ENCODE measurements around the gene ABT1.

The ABT1 gene

GRCh38 chr6:26571592-26572296 is 25.0 kb upstream of the ABT1 start:
- in situ Hi-C loops (cut with MboI; ENCODE audit: low sequenced_read_pairs) = no loop called here

GRCh38 chr6:26575494-26575939 is 21.2 kb upstream of the ABT1 start:
- in situ Hi-C loops (cut with MboI; ENCODE audit: low sequenced_read_pairs) = no loop called here

GRCh38 chr6:26576407-26576843 is 20.3 kb upstream of the ABT1 start:
- in situ Hi-C loops (cut with MboI; ENCODE audit: low sequenced_read_pairs) = no loop called here

GRCh38 chr6:26576929-26577719 is 19.6 kb upstream of the ABT1 start:
- in situ Hi-C loops (cut with MboI; ENCODE audit: low sequenced_read_pairs) = no loop called here

- in situ Hi-C loops (cut with MboI; ENCODE audit: low sequenced_read_pairs) = no loop called here
These were observed 19.1 kb upstream of the ABT1 start for GRCh38 chr6:26577720-26578072.

- in situ Hi-C loops (cut with MboI; ENCODE audit: low sequenced_read_pairs) = no loop called here
These were observed 18.5 kb upstream of the ABT1 start for GRCh38 chr6:26578279-26578678.

- in situ Hi-C loops (cut with MboI; ENCODE audit: low sequenced_read_pairs) = no loop called here
These were observed 18.0 kb upstream of the ABT1 start for GRCh38 chr6:26578741-26579140.

- in situ Hi-C loops (cut with MboI; ENCODE audit: low sequenced_read_pairs) = no loop called here
These were observed 15.4 kb upstream of the ABT1 start for GRCh38 chr6:26581164-26581915.

- in situ Hi-C loops (cut with MboI; ENCODE audit: low sequenced_read_pairs) = no loop called here
These were observed 7.8 kb upstream of the ABT1 start for GRCh38 chr6:26588965-26589364.

GRCh38 chr6:26592649-26593048 is 4.1 kb upstream of the ABT1 start:
- in situ Hi-C loops (cut with MboI; ENCODE audit: low sequenced_read_pairs) = no loop called here

- in situ Hi-C loops (cut with MboI; ENCODE audit: low sequenced_read_pairs) = no loop called here
These were observed 3.2 kb upstream of the ABT1 start for GRCh38 chr6:26593278-26594130.

- in situ Hi-C loops (cut with MboI; ENCODE audit: low sequenced_read_pairs) = no loop called here
These were observed 2.6 kb upstream of the ABT1 start for GRCh38 chr6:26594131-26594498.

- in situ Hi-C loops (cut with MboI; ENCODE audit: low sequenced_read_pairs) = no loop called here
These were observed 1.8 kb upstream of the ABT1 start for GRCh38 chr6:26594730-26595632.

GRCh38 chr6:26595669-26596269 is 984 bp upstream of the ABT1 start:
- in situ Hi-C loops (cut with MboI; ENCODE audit: low sequenced_read_pairs) = no loop called here

- in situ Hi-C loops (cut with MboI; ENCODE audit: low sequenced_read_pairs) = no loop called here
These were observed 625 bp downstream of the ABT1 start for GRCh38 chr6:26597389-26597766.

GRCh38 chr6:26597821-26598220 is 1.1 kb downstream of the ABT1 start:
- in situ Hi-C loops (cut with MboI; ENCODE audit: low sequenced_read_pairs) = no loop called here

- in situ Hi-C loops (cut with MboI; ENCODE audit: low sequenced_read_pairs) = no loop called here
These were observed 1.5 kb downstream of the ABT1 start for GRCh38 chr6:26598267-26598666.

- in situ Hi-C loops (cut with MboI; ENCODE audit: low sequenced_read_pairs) = no loop called here
These were observed 2.4 kb downstream of the ABT1 start for GRCh38 chr6:26599134-26599533.

GRCh38 chr6:26599591-26599990 is 2.8 kb downstream of the ABT1 start:
- in situ Hi-C loops (cut with MboI; ENCODE audit: low sequenced_read_pairs) = no loop called here
